HepG2 (cell line): ENCODE measurements around the gene UNC5A. TPM values are rescaled to one million over a fixed set of nuclear protein-coding genes. Genes with fewer than 3 reads are reported as not detected.

Experiments used
- ATAC-seq: fragments of 200-7000 bp; cut with Tn5 transposase; 3 replicates; pipeline ENCODE4 v1.9.1; 2020; ENCODE audit warnings: mild to moderate bottlenecking, moderate library complexity
- BruUV-seq: library from RNA; stranded (reverse); fragments of 400-500 nt; replicated peaks from 2 replicates; lab custom pipeline; 2021; lab: Mats Ljungman, UMichigan
- CTCF ChIA-PET: fragments of 300-600 bp; formaldehyde crosslinking; extraction: SDS; loops from one replicate; lab custom pipeline; 2021; ENCODE audit warnings: low total read pairs, inconsistent platforms, low intra/inter-chr PET ratio; lab: Yijun Ruan, JAX
- POLR2A ChIA-PET: fragments of 350-600 bp; sonication (Branson Sonifier 250); formaldehyde crosslinking; loops from one replicate; lab custom pipeline; 2020; ENCODE audit warnings: antibody characterized with exemption, inconsistent platforms; lab: Yijun Ruan, JAX
- DNase-seq: peaks from one replicate; pipeline ENCODE4 v3.0.0-alpha.2; 2015; ENCODE audit warnings: low spot score
- FAIRE-seq: peaks from 3 replicates; lab custom pipeline; 2011; peaks lifted over from hg19 to GRCh38; lab: Jason Lieb, UNC
- H2AFZ ChIP-seq: one replicate; pipeline ENCODE4 v1.6.1; 2011; ENCODE audit warnings: low read length, inconsistent platforms
- H3K27ac ChIP-seq: fragments of 300-600 bp; 3 replicates; pipeline ENCODE4 v1.8.0; 2011; ENCODE audit warnings: mixed run types, mild to moderate bottlenecking, mixed read lengths, low read length, inconsistent platforms; ENCODE audit not compliant: insufficient read depth; ENCODE audit errors: extremely low read length
- H3K27me3 ChIP-seq, 2 experiments: fragments of 200-600 bp in 1 of 2; 2 replicates in 1 of 2; 3 replicates in 1 of 2; pipeline versions ENCODE4 v1.6.0 to v1.8.0; 2011; ENCODE audit warnings: low read length in 2 of 2, mild to moderate bottlenecking in 2 of 2, moderate library complexity in 2 of 2, inconsistent platforms in 1 of 2; ENCODE audit not compliant: insufficient read depth in 2 of 2, control insufficient read depth in 1 of 2
- H3K36me3 ChIP-seq, 2 experiments: fragments of 200-600 bp in 1 of 2; replicated peaks in 1 of 2; 2 replicates in 1 of 2; 3 replicates in 1 of 2; pipeline versions ENCODE4 v1.5.1 to v1.8.0; 2011; ENCODE audit warnings: low read length in 2 of 2, inconsistent platforms in 1 of 2; ENCODE audit not compliant: insufficient read depth in 2 of 2, control insufficient read depth in 1 of 2
- H3K4me1 ChIP-seq: 2 replicates; pipeline ENCODE4 v1.5.1; 2012; ENCODE audit warnings: low read length, inconsistent platforms; ENCODE audit not compliant: insufficient read depth
- H3K4me2 ChIP-seq: 2 replicates; pipeline ENCODE4 v1.6.0; 2011; ENCODE audit warnings: low read depth, low read length, inconsistent platforms
- H3K4me3 ChIP-seq, 3 experiments: fragments of 200-600 bp in 1 of 3; sonication (generic), shearing (Covaris generic) in 1 of 3; replicated peaks in 1 of 3; 2 replicates each; pipeline ENCODE4 v1.5.1; 2011 to 2016; ENCODE audit warnings: low read length in 3 of 3, inconsistent platforms in 2 of 3, low read depth in 2 of 3, mild to moderate bottlenecking in 2 of 3, control low read depth in 1 of 3, mixed read lengths in 1 of 3; ENCODE audit not compliant: insufficient read depth in 1 of 3
- H3K79me2 ChIP-seq: one replicate; pipeline ENCODE4 v1.6.1; 2011; ENCODE audit warnings: low read length, inconsistent platforms; ENCODE audit not compliant: insufficient read depth
- H3K9ac ChIP-seq: 2 replicates; pipeline ENCODE4 v1.6.0; 2011; ENCODE audit warnings: mild to moderate bottlenecking, low read depth, low read length, inconsistent platforms; ENCODE audit not compliant: insufficient read depth
- H3K9me3 ChIP-seq: 2 replicates; pipeline ENCODE4 v1.5.1; 2012; ENCODE audit warnings: mild to moderate bottlenecking, low read length
- H4K20me1 ChIP-seq: 2 replicates; pipeline ENCODE4 v1.6.0; 2011; ENCODE audit warnings: inconsistent platforms, mild to moderate bottlenecking, low read length, moderate library complexity; ENCODE audit not compliant: insufficient read depth
- FOXA3 ChIP-seq: IDR thresholded peaks from 2 replicates; pipeline ENCODE4 v1.6.1; 2016; ENCODE audit warnings: missing genetic modification reagents, missing compliant biosample characterization
- HNRNPH1 ChIP-seq: fragments of 200-400 bp; formaldehyde crosslinking; optimal IDR thresholded peaks from 2 replicates; pipeline ENCODE3; 2017; ENCODE audit warnings: mild to moderate bottlenecking, low read depth, low read length
- JUNB ChIP-seq: sonication (generic); formaldehyde crosslinking; IDR thresholded peaks from 2 replicates; pipeline ENCODE4 v1.8.0; 2022; ENCODE audit warnings: missing genetic modification reagents, mild to moderate bottlenecking, borderline replicate concordance
- KDM4B ChIP-seq: sonication (generic); formaldehyde crosslinking; IDR thresholded peaks from 2 replicates; pipeline ENCODE4 v1.4.0; 2020; ENCODE audit warnings: missing genetic modification reagents
- MEIS1 ChIP-seq: sonication (generic); formaldehyde crosslinking; IDR thresholded peaks from 2 replicates; pipeline ENCODE4 v1.9.0; 2021; ENCODE audit warnings: mild to moderate bottlenecking, missing genetic modification reagents, moderate library complexity, borderline replicate concordance
- RARG ChIP-seq: sonication (generic); formaldehyde crosslinking; IDR thresholded peaks from 2 replicates; pipeline ENCODE4 v1.4.0; 2020; ENCODE audit warnings: low read depth, mild to moderate bottlenecking, missing genetic modification reagents
- ZZZ3 ChIP-seq: sonication (generic); formaldehyde crosslinking; IDR thresholded peaks from 2 replicates; pipeline ENCODE4 v1.4.0; 2020; ENCODE audit warnings: missing genetic modification reagents, mild to moderate bottlenecking, borderline replicate concordance
- WGBS: methylation state at CpG from one replicate; pipeline ENCODE4 v1.1.6; 2017; ENCODE audit warnings: low lambda C conversion rate; 5-methylcytosine and 5-hydroxymethylcytosine counted together
- in situ Hi-C: cut with HindIII; loops from 2 replicates; pipeline ENCODE4 v1.10.0; 2017; ENCODE audit warnings: low pct_unique_long_range_greater_than_20kb; ENCODE audit not compliant: extremely low pct_ligation_motif_present
- intact Hi-C: fragments of 100-400 bp; cut with micrococcal nuclease; formaldehyde crosslinking; loops from one replicate; pipeline ENCODE4 v1.10.0; 2022; ENCODE audit not compliant: unreplicated experiment
- polyA plus RNA-seq, 8 experiments: library from polyadenylated mRNA; depleted of rRNA in 3 of 8; stranded (reverse) in 7 of 8; unstranded in 1 of 8; fragments of >200 nt; fragmentation: Illumina TruSeq in 4 of 8; extraction: Trizol in 4 of 8; gene quantifications; 2 replicates each; pipeline versions ENCODE4 v1.2.1 to v1.2.3, GENCODE V29; 2011 to 2016; ENCODE audit warnings: low read depth in 4 of 8, missing spikeins in 1 of 8, mixed read lengths in 1 of 8; ENCODE audit not compliant: insufficient read depth in 1 of 8
- total RNA-seq, 5 experiments: library from RNA; depleted of rRNA; stranded (reverse); fragments of >200 nt; fragmentation: Illumina TruSeq; extraction: Trizol; gene quantifications; 2 replicates each; pipeline ENCODE4 v1.2.3, GENCODE V29; 2016; ENCODE audit warnings: low read depth in 1 of 5
- TF ChIP-seq, protein P1 (sequence below): sonication (generic); formaldehyde crosslinking; IDR thresholded peaks from 2 replicates; pipeline ENCODE4 v1.5.1; 2020; ENCODE audit warnings: missing genetic modification reagents, mild to moderate bottlenecking, borderline replicate concordance
- TF ChIP-seq, protein P2 (sequence below): sonication (generic); formaldehyde crosslinking; IDR thresholded peaks from 2 replicates; pipeline ENCODE4 v1.9.0; 2021; ENCODE audit warnings: missing genetic modification reagents, borderline replicate concordance
- TF ChIP-seq, protein P3 (sequence below): sonication (generic); IDR thresholded peaks from 2 replicates; pipeline ENCODE4 v1.6.1; 2016; ENCODE audit warnings: low read depth, borderline replicate concordance
- TF ChIP-seq, protein P4 (sequence below): IDR thresholded peaks from 2 replicates; pipeline ENCODE4 v1.6.1; 2016; ENCODE audit warnings: missing compliant biosample characterization, missing genetic modification reagents, borderline replicate concordance

Gene UNC5A
- total and polyA plus RNA-seq, 2 of the 13 experiments (the other 11 are each of a cell fraction or from before 2014, with no cell fraction given): not detected

DNA sequence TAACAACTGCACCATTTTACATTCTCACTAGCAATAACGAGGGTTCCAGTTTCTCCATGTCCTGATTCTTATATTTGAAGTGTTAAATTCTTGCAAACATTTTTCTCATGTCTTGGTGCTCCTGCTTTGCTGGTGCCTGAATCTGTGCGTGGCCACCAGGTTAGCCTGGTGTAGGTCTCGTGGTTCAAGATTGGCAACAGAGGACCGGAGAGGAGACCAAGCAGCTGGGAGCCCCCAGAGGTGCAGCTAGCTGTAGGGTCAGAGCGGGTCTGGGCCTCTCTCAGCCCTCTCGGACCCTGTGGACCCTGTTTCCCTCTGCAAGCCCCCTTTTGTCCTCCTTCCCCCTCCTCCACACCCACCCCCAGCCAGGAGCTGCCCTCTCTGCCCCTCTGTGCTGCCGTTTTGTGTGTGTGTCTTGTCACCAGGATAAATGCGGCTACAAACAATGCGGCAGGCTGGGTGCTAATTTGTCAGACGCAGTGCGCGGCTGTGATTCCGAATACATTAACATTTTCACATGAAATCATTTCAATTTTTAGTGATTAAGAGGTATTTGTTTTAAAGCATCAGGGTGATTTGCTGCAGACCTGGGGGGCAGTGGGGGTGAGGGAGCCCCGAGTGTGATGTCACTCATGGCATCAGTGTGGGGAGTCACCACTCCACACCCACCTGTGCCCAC is 17.5 kb downstream of the UNC5A start:
- CTCF ChIA-PET: no interaction called here
- peaks cover 1 to 10% of the 10 kb centered on the region in 2 experiments; a peak in 3 of 5 replicates for H3K27me3 ChIP-seq
- no peak overlapping the region for H3K9ac ChIP-seq
- H3K36me3 ChIP-seq: no peaks in the 10 kb centered on the region
- ATAC-seq: no peak
- H3K4me3 ChIP-seq: no peak overlapping the region
- no peaks in the 10 kb centered on the region for H3K79me2 ChIP-seq
- in situ Hi-C loops (no loop called here), intact Hi-C loops (no loop called here)
- H2AFZ ChIP-seq: no peak overlapping the region
- POLR2A ChIA-PET: no interaction called here
- no peak overlapping the region for H3K4me2 ChIP-seq
- FAIRE-seq: no peak
- BruUV-seq: no TSS peak
- DNase-seq: no peak
- no peak overlapping the region for H3K27ac ChIP-seq
- peaks cover 15% of the 10 kb centered on the region; the same call in 1 of the 2 replicates for H3K4me1 ChIP-seq
- 36% methylated on average over 13 of the region's 14 CpGs for WGBS
- TF ChIP-seq HNRNPH1 (no peak), KDM4B (CRISPR knock-in tag) (no peak), FOXA3 (CRISPR knock-in tag) (no peak), JUNB (CRISPR knock-in tag) (no peak), RARG (no peak), MEIS1 (CRISPR knock-in tag) (no peak), ZZZ3 (CRISPR knock-in tag) (no peak)
- TF ChIP-seq, protein P1, sequence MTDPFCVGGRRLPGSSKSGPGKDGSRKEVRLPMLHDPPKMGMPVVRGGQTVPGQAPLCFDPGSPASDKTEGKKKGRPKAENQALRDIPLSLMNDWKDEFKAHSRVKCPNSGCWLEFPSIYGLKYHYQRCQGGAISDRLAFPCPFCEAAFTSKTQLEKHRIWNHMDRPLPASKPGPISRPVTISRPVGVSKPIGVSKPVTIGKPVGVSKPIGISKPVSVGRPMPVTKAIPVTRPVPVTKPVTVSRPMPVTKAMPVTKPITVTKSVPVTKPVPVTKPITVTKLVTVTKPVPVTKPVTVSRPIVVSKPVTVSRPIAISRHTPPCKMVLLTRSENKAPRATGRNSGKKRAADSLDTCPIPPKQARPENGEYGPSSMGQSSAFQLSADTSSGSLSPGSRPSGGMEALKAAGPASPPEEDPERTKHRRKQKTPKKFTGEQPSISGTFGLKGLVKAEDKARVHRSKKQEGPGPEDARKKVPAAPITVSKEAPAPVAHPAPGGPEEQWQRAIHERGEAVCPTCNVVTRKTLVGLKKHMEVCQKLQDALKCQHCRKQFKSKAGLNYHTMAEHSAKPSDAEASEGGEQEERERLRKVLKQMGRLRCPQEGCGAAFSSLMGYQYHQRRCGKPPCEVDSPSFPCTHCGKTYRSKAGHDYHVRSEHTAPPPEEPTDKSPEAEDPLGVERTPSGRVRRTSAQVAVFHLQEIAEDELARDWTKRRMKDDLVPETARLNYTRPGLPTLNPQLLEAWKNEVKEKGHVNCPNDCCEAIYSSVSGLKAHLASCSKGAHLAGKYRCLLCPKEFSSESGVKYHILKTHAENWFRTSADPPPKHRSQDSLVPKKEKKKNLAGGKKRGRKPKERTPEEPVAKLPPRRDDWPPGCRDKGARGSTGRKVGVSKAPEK: no peak
- TF ChIP-seq, protein P2, sequence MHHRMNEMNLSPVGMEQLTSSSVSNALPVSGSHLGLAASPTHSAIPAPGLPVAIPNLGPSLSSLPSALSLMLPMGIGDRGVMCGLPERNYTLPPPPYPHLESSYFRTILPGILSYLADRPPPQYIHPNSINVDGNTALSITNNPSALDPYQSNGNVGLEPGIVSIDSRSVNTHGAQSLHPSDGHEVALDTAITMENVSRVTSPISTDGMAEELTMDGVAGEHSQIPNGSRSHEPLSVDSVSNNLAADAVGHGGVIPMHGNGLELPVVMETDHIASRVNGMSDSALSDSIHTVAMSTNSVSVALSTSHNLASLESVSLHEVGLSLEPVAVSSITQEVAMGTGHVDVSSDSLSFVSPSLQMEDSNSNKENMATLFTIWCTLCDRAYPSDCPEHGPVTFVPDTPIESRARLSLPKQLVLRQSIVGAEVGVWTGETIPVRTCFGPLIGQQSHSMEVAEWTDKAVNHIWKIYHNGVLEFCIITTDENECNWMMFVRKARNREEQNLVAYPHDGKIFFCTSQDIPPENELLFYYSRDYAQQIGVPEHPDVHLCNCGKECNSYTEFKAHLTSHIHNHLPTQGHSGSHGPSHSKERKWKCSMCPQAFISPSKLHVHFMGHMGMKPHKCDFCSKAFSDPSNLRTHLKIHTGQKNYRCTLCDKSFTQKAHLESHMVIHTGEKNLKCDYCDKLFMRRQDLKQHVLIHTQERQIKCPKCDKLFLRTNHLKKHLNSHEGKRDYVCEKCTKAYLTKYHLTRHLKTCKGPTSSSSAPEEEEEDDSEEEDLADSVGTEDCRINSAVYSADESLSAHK (CRISPR knock-in tag): no peak
- TF ChIP-seq, protein P3, sequence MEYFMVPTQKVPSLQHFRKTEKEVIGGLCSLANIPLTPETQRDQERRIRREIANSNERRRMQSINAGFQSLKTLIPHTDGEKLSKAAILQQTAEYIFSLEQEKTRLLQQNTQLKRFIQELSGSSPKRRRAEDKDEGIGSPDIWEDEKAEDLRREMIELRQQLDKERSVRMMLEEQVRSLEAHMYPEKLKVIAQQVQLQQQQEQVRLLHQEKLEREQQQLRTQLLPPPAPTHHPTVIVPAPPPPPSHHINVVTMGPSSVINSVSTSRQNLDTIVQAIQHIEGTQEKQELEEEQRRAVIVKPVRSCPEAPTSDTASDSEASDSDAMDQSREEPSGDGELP: no peak
- TF ChIP-seq, protein P4, sequence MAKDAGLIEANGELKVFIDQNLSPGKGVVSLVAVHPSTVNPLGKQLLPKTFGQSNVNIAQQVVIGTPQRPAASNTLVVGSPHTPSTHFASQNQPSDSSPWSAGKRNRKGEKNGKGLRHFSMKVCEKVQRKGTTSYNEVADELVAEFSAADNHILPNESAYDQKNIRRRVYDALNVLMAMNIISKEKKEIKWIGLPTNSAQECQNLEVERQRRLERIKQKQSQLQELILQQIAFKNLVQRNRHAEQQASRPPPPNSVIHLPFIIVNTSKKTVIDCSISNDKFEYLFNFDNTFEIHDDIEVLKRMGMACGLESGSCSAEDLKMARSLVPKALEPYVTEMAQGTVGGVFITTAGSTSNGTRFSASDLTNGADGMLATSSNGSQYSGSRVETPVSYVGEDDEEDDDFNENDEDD (CRISPR knock-in tag): no peak
- TF ChIP-seq, all 625 proteins: peak for 0
- no peaks in the 10 kb centered on the region for H4K20me1 ChIP-seq
- no peaks in the 10 kb centered on the region for H3K9me3 ChIP-seq
